GM21576 (cell line): ENCODE results near the gene OR8D4.
"Not testable (repeated sequence)": the region's sequence is repeated elsewhere in the genome, so short reads cannot be mapped to it uniquely, and the experiment has no call there.

Experiments used
- ATAC-seq: cut with Tn5 transposase; IDR thresholded peaks from one replicate; pipeline ENCODE4 v1.9.1; 2021; ENCODE audit warnings: mild to moderate bottlenecking, moderate library complexity; ENCODE audit not compliant: unreplicated experiment

The OR8D4 gene

DNA sequence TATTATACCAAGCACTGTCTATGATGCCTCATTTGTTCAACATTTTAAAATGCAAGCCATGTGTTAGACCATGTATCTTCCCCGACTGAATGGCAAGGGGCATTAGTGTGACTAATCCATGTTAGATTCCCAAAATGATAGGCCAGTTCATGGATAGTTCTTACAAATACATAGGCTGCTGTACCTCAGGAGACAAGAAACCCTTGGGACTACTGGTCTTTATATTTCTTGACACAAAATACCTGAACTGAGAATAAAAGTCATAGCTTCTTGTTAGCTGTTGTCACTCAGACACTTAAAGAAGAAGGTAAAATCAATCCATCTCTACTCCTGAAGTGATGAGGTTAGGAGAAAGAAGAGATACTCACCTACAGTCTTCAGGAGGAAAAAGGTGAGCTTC is at the start of gene OR8D4:
TSS of gene OR8D4 (plus strand) at position 301 of the 400 bp plus-strand sequence. CDS start 4,265 bp downstream, outside the sequence.
- ATAC-seq, result no peak

DNA sequence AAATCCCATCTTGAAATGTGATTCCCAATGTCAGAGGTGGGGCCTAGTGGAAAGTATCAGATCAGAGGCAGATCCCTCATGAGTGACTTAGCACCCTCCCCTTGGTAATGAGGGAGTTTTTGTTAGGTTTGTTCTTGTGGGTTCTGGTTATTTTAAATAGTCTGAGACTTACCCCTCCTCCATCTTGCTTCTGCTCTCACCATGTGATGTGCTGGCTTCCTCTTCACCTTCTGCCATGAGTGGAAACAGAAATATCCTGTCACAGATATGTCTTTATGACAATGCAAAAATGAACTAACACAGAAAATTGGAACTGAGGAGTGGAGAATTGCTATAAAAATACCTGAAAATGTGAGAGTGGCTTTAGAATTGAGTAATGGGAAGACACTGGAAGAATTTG is 49.6 kb upstream of the OR8D4 start:
- ATAC-seq, result no peak

DNA sequence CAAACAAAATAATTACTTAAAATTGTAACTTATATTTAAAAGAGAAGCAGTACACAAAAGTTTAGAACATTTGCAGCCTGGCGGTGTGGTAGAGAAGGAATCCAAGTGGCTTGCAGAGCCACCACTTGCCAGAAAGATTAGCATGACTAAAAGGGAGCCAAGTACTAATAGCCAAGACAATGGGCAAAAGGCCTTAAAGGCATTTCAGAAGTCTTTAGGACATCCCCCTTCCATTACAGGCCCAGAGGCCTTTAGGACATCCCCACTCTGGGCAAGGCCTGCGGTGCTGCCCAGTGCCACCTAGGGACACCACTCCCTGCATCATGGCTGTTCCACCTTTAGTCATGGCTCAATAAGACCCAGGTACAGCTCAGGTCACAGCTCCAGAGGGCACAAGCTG is 48.9 kb upstream of the OR8D4 start:
- no peak for ATAC-seq

DNA sequence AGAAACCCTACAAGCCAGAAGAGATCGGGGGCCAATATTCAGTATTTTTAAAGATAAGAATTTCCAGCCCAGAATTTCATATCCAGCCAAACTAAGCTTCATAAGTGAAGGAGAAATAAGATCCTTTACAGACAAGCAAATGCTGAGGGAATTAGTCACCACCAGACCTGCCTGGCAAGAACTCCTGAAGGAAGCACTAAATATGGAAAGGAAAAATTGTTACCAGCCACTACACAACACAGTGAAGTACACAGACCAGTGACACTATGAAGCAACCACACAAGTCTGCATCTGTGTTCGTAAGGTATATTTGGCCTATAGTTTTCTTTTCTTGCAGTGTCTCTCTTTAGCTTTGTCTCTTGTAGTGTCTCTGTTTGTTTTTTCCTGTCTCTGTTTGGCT is 45.5 kb upstream of the OR8D4 start:
- no peak for ATAC-seq

DNA sequence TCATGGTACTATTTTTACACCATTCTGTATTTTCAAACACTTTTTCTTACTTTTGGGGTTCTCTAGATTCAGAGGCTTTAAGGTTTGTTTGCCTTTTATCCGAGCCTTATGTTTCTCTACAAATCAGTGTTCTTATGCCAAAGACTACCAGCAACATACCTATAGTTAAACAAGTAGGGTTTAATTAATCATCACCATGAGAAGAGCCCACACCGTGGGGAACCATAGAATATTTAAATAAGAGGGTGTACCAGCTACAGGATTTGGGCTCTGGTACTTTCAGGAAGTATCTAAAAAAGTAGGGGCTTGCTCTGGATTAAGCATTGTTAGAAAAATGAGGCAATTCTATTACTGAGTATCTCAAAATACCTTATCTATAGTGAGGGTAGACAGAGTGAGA is 42.2 kb upstream of the OR8D4 start:
- no peak for ATAC-seq

DNA sequence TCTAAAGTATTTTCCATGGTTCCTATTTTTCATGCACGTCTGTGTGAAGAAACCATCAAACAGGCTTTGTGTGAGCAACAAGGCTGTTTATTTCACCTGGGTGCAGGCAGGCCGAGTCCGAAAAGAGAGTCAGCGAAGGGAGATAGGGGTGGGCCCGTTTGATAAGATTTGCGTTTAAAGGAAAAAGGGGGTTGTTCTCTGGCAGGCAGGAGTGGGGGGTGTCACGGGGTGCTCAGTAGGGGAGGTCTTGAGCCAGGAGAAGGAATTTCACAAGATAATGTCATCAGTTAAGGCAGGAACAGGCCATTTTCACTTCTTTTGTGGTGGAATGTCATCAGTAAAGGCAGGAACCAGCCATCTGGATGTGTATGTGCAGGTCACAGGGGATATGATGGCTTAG is 36.7 kb upstream of the OR8D4 start:
- not testable (repeated sequence) for ATAC-seq

DNA sequence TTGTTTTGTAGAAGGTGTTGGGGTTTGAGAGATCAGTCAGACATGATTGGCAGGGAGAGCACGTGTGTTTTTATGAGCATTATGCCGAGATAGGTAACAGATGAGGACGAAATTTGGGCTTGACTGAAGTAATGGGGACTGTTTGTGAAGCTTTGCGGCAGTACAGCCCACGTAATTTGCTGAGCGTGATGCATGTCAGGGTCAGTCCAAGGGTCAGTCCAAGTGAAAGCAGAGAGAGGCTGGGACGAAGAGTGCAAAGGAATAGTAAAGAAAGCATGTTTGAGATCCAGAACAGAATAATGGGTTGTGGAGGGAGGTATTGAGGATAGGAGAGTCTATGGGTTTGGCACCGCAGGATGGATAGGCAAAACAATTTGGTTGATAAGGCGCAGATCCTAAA is 34.2 kb upstream of the OR8D4 start:
- ATAC-seq, result not testable (repeated sequence)

DNA sequence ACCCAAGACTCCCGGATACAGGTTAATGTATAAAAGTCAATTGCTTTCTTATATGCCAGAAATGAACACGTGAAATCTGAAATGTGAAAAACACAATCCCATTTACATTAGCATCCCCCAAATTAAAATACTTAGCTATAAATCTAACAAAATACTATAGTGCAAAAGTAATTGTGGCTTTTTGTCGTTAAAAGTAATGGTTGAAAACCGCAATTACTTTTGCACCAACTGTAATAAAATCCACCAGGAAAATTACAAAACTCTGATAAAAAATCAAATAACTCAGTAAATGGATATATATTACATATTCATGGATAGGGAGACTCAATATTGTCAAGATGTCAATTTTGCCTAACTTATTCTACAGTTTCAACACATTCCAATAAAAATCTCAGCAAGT is 21.1 kb upstream of the OR8D4 start:
- no peak for ATAC-seq

DNA sequence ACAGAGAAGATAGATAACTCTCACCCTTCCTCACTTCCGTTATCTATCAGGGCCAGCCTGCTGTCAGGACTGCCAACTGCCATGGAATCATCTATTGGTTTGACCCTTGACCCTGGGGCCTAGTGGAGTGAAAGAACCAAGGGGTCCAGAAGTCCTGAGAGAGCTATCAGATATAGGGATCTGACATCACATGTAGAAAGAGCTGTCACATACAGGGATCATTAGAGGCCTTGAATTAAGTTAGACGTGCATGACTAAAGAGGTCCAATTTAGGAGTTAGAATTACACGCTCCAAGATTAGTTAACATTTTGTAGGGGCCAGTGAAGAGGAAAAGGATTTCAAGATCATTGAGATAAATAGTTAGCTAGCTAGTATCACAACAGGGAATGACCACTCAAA is 16.4 kb upstream of the OR8D4 start, which contains the start of gene TMEM225:
TSS of gene TMEM225 (minus strand) at position 101 of the 400 bp plus-strand sequence. CDS start 245 bp downstream, outside the sequence.
- no peak for ATAC-seq

DNA sequence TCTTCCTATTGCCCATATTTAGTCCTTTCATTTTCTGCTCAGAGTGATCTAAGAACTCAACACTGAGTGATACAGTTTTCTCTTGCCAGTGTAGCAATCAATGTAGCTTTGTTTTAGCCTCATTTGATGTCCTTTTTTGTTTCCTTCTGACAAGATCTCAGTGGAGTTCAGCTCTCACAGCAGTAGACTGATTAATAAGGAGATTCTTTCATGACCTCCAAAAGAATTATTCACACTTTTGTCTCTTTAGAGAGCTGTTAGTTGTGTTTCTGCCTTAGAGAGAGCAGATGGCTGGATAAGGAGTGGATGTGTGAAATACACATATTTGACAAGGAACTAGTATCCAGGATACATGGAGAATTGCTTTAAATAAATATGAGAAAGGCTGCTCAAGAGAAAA is 9.9 kb upstream of the OR8D4 start:
- no peak for ATAC-seq

DNA sequence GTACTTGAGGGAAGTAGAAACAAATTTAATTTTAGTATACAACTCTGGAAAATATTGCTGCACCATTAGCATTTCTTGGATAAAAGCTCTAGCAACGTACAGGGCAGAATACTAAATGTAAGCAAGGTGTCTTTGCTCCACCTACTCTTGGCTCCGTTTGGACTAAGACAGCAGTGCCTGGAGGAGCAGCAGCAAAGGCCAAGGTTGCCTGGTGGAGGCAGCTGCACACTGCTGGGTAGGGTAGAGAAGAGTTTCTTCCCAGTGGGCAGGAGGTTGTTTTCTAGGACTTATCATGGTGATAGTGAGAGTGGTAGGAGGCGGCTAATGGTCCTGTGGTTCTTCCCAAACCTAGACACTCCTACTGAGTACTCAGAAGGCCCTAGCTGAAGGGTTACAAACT is 2.2 kb upstream of the OR8D4 start:
- no peak for ATAC-seq

DNA sequence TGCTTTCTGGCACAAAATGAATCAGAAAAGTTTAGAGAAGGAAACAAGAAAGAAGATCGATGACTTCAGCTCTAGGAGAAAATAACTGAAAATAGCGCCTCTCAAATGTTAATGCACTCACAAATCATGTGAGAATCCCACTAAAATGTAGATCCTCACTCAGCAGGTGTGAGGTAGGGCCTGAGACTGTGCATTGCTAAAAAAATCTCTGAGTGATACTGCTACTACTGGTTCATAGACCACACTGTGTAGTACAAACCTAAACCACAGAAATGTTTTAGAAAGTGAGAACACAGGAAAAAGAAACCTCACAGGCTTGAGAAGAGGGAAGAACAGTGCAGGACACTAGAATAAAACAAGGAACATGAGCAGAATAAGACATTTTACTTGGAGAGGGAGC is 2.0 kb downstream of the OR8D4 start:
- peak; percentile 94 for ATAC-seq

DNA sequence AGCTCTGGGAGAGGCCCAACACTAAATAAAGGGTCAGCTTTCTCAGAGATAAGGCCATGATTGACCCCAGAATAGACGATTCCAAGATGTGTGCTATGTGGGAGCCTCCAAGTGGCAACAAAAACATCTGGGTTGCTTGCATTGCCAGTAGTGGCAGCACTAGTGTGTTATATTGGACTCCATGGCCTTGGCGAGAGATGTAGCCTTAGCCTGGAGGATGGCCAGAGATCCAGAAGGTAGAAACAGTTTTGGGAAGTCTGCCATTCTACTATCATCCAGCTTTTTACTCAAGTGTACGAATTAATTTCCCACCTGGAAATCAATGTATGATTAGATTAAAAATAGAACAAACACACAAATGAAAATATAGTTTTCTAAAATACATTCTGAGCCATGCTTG is 3.0 kb downstream of the OR8D4 start:
- ATAC-seq, result no peak

DNA sequence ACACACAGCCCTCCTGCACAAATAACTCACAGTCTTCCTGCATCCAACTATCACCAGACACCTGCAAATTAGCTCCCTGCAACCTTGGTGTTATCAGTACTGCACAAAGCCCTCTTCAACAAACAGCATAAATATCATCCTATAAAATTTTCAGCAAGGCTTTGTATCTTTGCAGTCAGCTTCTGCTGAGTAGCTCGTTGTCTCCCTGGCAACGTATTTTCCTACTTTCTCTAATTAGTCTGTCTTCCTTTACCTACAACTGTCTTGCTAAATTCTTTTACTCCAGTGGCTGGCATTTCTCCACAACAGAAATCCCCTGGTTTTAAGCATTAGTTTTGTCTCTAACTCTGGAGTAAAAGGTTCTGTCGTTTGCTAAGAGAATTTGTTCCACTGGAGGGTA is 3.9 kb downstream of the OR8D4 start:
- no peak for ATAC-seq

DNA sequence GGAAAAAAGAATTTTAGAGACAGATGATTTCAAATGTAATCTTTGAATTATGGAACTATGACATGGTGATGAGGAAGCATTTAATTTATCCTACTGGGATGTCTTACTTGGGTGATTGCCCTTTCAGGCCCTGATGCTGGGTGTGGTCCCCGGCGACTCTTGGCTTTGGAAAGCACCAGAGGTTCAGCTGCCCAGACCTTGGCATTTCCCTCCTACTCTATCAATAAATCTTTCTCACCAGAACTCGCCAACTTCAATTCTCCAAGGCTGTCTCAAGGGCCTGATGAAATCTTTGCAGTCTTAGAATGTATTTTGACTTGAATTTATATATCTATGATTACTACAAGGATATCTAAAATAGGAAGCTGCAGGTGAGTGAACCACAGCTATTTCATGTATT is 19.0 kb downstream of the OR8D4 start:
- ATAC-seq, result no peak

DNA sequence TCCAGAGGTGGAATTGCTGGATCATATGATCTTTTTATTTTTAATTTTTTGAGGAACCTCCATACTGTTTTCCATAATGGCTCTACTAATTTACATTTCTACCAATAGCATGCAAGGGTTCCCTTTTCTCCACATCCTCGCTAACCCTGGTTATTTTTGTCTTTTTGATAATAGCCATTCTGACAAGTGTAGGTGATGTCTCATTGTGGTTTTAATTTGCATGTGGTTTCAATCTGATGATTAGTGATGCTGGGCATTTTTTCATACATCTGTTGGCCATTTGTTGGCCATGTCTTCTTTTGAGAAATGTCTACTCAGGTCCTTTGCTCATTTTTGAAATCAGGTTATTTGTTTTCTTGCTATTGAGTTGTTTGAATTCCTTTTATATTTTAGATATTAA is 22.1 kb downstream of the OR8D4 start:
- peak; percentile 56 for ATAC-seq

DNA sequence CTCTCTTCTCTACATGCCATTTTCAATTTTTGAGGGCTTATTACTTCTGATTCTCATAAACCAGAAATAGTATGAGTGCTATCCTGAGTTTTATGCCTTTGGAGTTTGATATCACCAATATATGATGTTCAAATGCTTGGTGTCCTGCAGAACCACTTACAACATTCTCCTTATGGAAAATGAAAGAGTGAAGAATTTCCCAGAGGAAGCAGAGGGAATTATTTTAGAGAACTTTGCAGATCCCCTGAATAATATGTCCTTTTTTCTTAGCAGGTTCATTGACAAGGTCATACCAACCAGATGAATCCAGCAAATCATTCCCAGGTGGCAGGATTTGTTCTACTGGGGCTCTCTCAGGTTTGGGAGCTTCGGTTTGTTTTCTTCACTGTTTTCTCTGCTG is 37.4 kb downstream of the OR8D4 start, which contains the start of gene OR4D5:
TSS of gene OR4D5 (plus strand) at position 301 of the 400 bp plus-strand sequence. CDS start at position 301, 0 bp downstream.
- ATAC-seq, result no peak

DNA sequence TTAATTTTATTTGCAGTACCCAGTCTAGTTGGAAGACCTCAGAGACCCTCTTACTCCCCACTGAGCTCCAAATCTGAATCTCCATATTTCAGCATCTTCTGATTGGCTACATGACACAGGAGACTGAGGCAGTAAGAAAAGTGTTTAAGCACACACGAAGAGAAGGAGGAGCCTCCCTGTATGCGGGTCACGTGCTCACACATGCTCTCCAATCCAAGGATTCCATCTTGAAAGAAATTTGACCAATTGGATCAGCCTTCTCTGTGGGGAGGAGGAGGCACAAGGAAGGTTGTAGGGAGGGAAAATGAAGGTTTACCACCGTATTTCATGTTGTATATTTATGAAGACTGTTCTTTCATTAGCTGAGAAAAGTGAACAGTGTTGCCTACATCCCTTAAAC is 40.4 kb downstream of the OR8D4 start:
- no peak for ATAC-seq

DNA sequence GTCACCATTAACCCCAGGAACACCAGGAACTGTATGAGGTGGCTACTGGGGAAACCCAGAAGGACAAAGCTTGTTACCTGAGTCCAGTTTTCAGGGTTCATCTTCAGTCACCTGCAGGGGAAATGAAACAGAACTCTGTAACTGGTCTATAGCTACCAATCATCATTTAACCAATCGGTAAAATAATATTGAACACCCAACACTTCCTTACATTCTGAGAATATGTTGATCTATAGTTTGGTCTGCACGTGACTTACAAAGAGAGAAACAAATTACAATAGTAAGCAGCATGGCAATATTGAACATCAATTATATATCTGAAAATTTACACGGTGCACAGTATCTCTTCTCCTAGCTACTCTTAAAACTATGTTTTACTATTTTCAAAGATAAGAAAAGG is 41.8 kb downstream of the OR8D4 start, which contains the start of gene OR6T1:
TSS of gene OR6T1 (minus strand) at position 101 of the 400 bp plus-strand sequence. CDS start at position 101, 0 bp downstream.
- no peak for ATAC-seq

DNA sequence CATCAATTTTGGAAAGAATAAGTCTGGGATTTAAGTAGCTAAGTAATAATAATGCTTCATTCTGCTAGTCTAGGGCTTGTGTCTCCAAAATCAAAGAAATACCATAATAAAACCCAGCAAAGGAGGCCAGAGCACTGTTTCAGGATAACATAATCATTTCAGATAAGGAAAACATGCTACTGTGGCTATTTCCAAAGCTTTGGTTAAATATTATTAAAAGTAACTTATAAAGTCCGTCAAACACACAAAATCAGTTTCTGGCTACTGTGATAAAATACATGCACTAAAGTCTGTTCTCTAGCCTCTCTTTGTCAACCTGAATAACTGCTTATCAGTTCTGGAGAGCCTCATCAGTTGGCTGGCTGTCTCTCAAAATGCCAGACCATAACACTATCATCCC is 43.2 kb downstream of the OR8D4 start:
- ATAC-seq, result no peak

DNA sequence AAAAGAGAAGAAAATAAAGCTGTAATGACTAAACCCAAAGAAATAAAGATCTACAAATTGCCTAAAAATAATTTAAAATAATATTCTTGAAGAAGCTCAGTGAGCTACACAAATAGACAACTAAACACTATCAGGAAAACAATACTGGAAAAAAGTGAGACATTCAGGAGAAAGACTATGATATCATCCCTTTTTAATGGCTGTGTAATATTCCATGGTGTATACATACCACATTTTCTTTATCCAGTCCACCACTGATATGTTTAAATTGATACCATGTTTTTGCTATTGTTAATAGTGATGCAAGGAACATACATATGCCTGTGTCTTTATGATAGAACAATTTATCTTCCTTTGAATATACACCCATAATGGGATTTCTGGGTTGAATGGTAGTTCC is 54.8 kb downstream of the OR8D4 start:
- no peak for ATAC-seq
